Hematopoietic multipotent progenitor cell treated with erythropoietin and hydrocortisone succinate and interleukin-3 and kit ligand, for 15 days (in vitro differentiated cells): Measurements from ENCODE around the gene CHODL.

Experiments used
- DNase-seq: peaks from one replicate; pipeline ENCODE4 v3.0.0-alpha.2; 2015; ENCODE audit warnings: low spot score

The CHODL gene

DNA sequence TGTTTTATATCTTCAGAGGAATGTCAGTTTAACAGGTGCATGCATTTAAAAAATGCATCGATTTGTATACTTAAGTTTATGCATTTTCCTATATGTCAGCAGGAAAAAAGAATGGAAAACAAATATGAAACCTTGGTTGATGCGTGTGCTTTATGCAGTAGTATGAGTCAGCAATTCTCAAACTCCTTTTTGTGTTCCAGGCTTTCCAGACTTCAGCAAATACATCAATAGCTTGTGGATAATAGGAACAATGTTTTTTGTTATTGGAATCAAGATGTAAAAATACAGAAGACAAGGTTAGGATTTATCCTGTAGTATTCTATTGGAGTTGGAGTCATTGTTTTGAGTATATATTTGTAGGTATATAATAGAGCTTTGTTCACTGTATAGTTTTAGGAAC is 45.2 kb downstream of the CHODL start:
- DNase-seq: no peak

DNA sequence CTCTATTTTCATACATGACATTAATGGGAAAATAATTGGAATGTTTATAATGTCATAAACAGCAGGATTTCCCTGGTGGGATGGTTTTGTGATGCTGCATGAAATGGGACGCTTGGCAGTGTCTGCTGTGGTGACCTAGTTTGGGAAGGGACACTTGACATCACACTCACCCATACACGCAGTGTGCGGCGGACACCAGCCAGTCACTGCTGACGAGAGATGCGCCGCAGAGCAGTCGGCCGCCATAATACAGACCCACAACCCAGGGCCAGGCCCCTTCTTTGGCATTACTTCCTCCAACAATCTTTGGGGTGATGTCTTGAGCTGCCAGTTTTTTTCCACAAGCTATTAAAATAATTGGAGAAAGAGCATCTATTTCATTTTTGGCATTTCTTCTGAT is 49.5 kb downstream of the CHODL start:
- no peak for DNase-seq

DNA sequence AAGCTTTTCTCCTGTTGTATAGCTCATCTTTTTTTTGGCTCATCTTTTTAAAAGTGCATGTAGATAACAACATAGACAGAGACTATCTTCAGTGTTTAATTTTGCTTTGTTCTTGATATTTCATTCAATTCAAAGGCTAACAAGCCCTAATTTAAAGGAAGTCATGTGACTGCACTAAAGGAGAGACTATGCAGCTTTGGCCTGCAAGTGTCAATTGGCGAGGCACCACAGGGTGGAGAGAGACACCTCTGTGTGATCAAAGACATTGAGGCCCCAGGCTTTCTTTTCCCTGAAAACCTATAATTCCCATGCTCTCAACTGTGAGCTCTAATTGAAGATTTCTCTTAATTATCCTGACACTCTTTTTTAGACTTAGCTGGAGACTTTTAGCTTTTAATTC is 53.6 kb downstream of the CHODL start:
- no peak for DNase-seq
